Neural progenitor cell (in vitro differentiated cells): ENCODE results near the gene DBP. TPM values are rescaled to one million over a fixed set of nuclear protein-coding genes. Genes with fewer than 3 reads are reported as not detected.

Experiments used
- DNase-seq: peaks from one replicate; pipeline ENCODE4 v3.0.0-alpha.2; 2016; ENCODE audit warnings: low spot score
- H2AFZ ChIP-seq: fragments of 200-600 bp; sonication (generic); replicated peaks from 2 replicates; pipeline ENCODE4 v1.6.1; 2016; ENCODE audit warnings: antibody characterized with exemption
- H3F3A ChIP-seq: fragments of 200-600 bp; sonication (generic); 2 replicates; pipeline ENCODE4 v1.6.1; 2016; ENCODE audit warnings: antibody characterized with exemption, low read depth
- H3K27ac ChIP-seq: fragments of 200-600 bp; sonication (generic); 2 replicates; pipeline ENCODE4 v1.5.1; 2016; ENCODE audit warnings: mild to moderate bottlenecking
- H3K27me3 ChIP-seq: fragments of 200-600 bp; sonication (generic); 2 replicates; pipeline ENCODE4 v1.6.1; 2016; ENCODE audit warnings: mild to moderate bottlenecking, moderate library complexity
- H3K36me3 ChIP-seq: fragments of 200-600 bp; sonication (generic); 2 replicates; pipeline ENCODE4 v1.5.1; 2016
- H3K4me1 ChIP-seq: fragments of 200-600 bp; sonication (generic); 2 replicates; pipeline ENCODE4 v1.6.1; 2016; ENCODE audit warnings: mixed run types
- H3K4me2 ChIP-seq: fragments of 200-600 bp; sonication (generic); 2 replicates; pipeline ENCODE4 v1.6.1; 2016
- H3K4me3 ChIP-seq: fragments of 200-600 bp; sonication (generic); 2 replicates; pipeline ENCODE4 v1.5.1; 2016
- H3K79me2 ChIP-seq: fragments of 200-600 bp; sonication (generic); 2 replicates; pipeline ENCODE4 v1.6.1; 2016; ENCODE audit warnings: low read depth
- H3K9ac ChIP-seq: fragments of 200-600 bp; sonication (generic); 2 replicates; pipeline ENCODE4 v1.6.1; 2016
- H3K9me3 ChIP-seq: fragments of 200-600 bp; sonication (generic); 2 replicates; pipeline ENCODE4 v1.5.1; 2016; ENCODE audit warnings: low read depth
- H4K20me1 ChIP-seq: fragments of 200-600 bp; sonication (generic); 2 replicates; pipeline ENCODE4 v1.6.1; 2016; ENCODE audit warnings: low read depth
- H3K27ac Mint-ChIP-seq: 3 replicates; pipeline ENCODE4 v1.8.0; 2021; ENCODE audit warnings: mixed read lengths
- H3K27me3 Mint-ChIP-seq: 2 replicates; pipeline ENCODE4 v1.8.0; 2022; ENCODE audit warnings: low read depth, mild to moderate bottlenecking, inconsistent platforms, moderate library complexity, mixed read lengths; ENCODE audit not compliant: insufficient read depth
- H3K36me3 Mint-ChIP-seq: 3 replicates; pipeline ENCODE4 v1.8.0; 2021; ENCODE audit warnings: mixed read lengths
- H3K4me1 Mint-ChIP-seq: 3 replicates; pipeline ENCODE4 v1.8.0; 2021; ENCODE audit warnings: mixed read lengths
- H3K4me3 Mint-ChIP-seq: 3 replicates; pipeline ENCODE4 v1.8.0; 2021; ENCODE audit warnings: mild to moderate bottlenecking, moderate library complexity, mixed read lengths
- H3K9me3 Mint-ChIP-seq: 3 replicates; pipeline ENCODE4 v1.8.0; 2020; ENCODE audit warnings: mixed read lengths
- EZH2 ChIP-seq: fragments of 200-600 bp; sonication (generic); IDR thresholded peaks from 2 replicates; pipeline ENCODE4 v1.6.1; 2017; ENCODE audit warnings: antibody characterized with exemption, mild to moderate bottlenecking, moderate library complexity
- EZH2phosphoT487 ChIP-seq: fragments of 200-600 bp; sonication (generic); IDR thresholded peaks from 2 replicates; pipeline ENCODE4 v1.6.1; 2017; ENCODE audit warnings: antibody characterized with exemption
- total RNA-seq: library from RNA; depleted of rRNA; stranded (reverse); fragments of >200 nt; gene quantifications from 2 replicates; pipeline ENCODE4 v1.2.3, GENCODE V29; 2015; ENCODE audit warnings: low replicate concordance
- TF ChIP-seq, protein P1 (sequence below): fragments of 200-600 bp; sonication (generic); IDR thresholded peaks from 2 replicates; pipeline ENCODE4 v1.5.1; 2017; ENCODE audit warnings: antibody characterized with exemption, mild to moderate bottlenecking

Gene DBP
- total RNA-seq, 1 donor from 2014 or later: 7.4 TPM

DNA sequence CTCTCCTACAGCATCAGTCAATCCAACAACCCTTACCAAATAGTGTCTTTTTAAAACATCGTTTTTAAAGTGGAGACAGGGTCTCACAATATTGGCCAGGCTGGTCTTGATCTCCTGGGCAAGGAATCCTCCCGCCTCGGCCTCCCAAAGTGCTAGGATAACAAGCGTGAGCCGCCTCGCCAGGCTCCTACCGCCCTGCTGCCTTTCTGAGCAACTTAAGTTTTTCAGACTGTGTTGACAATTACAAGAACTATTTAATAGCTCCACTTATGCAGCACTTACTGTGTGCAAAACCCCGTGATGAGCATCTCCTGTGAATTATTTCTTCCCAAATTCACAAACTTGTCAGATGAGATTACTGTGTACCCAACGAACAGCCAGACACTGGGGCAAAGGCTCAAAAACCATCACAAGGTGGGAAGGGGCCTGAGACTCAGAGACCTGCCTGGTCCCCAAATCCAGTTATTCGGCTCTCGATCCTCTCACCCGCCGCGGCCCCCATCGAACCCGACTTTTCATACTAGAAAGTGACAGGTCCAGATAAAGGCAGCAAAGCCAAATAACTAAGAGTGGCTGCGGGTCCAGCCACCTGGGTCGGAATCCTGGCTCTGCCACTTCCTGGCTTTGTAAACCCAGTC, 18.8 kb downstream of the DBP start:
- H3K9me3 Mint-ChIP-seq: no peaks in the 10 kb centered on the region
- peaks cover 6% of the 10 kb centered on the region for H3K27me3 Mint-ChIP-seq
- peaks cover 15% of the 10 kb centered on the region for H3K36me3 Mint-ChIP-seq
- Histone ChIP-seq H3K27me3 (no peaks in the 10 kb centered on the region), H3K9ac (peak overlapping the region; percentile 99), H3K4me2 (peak overlapping the region; percentile 95), H3K36me3 (no peaks in the 10 kb centered on the region), H3K79me2 (peaks cover 51% of the 10 kb centered on the region), H4K20me1 (peaks cover 46% of the 10 kb centered on the region), H3K9me3 (no peaks in the 10 kb centered on the region), H3K27ac (peak overlapping the region; percentile 95), H3K4me3 (peak overlapping the region; percentile 83), H2AFZ (no peak overlapping the region), H3K4me1 (peaks cover 49% of the 10 kb centered on the region), H3F3A (peaks cover 66% of the 10 kb centered on the region)
- peak overlapping the region; percentile 98 for H3K4me3 Mint-ChIP-seq
- peak overlapping the region; percentile 97 for H3K27ac Mint-ChIP-seq
- TF ChIP-seq EZH2phosphoT487 (no peak), EZH2 (no peak)
- TF ChIP-seq, protein P1, sequence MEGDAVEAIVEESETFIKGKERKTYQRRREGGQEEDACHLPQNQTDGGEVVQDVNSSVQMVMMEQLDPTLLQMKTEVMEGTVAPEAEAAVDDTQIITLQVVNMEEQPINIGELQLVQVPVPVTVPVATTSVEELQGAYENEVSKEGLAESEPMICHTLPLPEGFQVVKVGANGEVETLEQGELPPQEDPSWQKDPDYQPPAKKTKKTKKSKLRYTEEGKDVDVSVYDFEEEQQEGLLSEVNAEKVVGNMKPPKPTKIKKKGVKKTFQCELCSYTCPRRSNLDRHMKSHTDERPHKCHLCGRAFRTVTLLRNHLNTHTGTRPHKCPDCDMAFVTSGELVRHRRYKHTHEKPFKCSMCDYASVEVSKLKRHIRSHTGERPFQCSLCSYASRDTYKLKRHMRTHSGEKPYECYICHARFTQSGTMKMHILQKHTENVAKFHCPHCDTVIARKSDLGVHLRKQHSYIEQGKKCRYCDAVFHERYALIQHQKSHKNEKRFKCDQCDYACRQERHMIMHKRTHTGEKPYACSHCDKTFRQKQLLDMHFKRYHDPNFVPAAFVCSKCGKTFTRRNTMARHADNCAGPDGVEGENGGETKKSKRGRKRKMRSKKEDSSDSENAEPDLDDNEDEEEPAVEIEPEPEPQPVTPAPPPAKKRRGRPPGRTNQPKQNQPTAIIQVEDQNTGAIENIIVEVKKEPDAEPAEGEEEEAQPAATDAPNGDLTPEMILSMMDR: no peak
- no peak for DNase-seq
- H3K4me1 Mint-ChIP-seq: peaks cover 52% of the 10 kb centered on the region

DNA sequence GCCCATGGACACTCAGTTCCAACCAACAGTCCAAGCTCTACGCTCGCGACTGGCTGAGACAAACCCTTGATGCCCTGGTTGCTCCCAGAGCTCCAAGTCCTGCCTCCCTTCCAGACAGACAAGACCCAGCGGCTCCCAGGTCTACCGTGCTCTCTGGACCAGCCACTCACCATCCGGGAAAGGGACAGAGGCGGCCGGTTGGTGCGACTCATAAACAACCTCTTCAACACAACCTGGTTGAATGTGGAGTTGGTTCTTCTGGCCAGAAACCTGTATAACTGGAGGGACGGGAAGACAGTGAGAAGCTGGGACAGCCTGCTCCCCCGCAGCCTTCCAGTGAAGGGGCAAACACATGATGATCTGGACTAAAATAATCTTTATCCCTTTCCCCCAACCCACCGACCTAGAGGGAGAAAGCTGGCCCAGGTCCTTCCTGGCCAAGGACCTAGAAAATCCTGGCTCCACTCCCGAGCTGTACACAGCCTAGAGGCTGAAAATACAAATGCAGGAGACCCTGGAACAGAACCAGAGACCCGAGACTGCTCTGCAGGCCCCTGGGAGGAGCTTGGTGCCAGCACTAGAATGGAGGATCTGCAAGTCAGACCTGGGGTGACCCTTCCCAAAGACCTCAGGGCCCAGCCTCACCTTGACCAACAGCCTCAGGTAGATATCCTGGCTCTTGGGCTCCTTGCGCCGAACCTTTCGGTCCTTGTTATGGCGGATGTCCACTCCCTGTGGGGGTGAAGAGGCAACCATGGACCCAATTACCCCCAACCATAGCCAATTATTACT, 19.8 kb downstream of the DBP start:
- no peak overlapping the region for H2AFZ ChIP-seq
- H3K27ac ChIP-seq: peak overlapping the region; percentile 62
- Mint-ChIP-seq H3K27me3 (peaks cover 6% of the 10 kb centered on the region), H3K4me1 (peaks cover 46% of the 10 kb centered on the region), H3K4me3 (peak overlapping the region; percentile 98), H3K9me3 (no peaks in the 10 kb centered on the region), H3K27ac (no peak overlapping the region), H3K36me3 (peaks cover 15% of the 10 kb centered on the region)
- no peak for TF ChIP-seq EZH2
- no peak for TF ChIP-seq EZH2phosphoT487
- TF ChIP-seq, protein P1: no peak
- peaks cover 62% of the 10 kb centered on the region for H3F3A ChIP-seq
- peak overlapping the region; percentile 99 for H3K9ac ChIP-seq
- H3K27me3 ChIP-seq: no peaks in the 10 kb centered on the region
- no peak for DNase-seq
- H3K36me3 ChIP-seq: no peaks in the 10 kb centered on the region
- peaks cover 47% of the 10 kb centered on the region for H3K79me2 ChIP-seq
- H4K20me1 ChIP-seq: peaks cover 46% of the 10 kb centered on the region
- peaks cover 46% of the 10 kb centered on the region for H3K4me1 ChIP-seq
- peak overlapping the region; percentile 83 for H3K4me3 ChIP-seq
- no peaks in the 10 kb centered on the region for H3K9me3 ChIP-seq
- H3K4me2 ChIP-seq: peak overlapping the region; percentile 95

DNA sequence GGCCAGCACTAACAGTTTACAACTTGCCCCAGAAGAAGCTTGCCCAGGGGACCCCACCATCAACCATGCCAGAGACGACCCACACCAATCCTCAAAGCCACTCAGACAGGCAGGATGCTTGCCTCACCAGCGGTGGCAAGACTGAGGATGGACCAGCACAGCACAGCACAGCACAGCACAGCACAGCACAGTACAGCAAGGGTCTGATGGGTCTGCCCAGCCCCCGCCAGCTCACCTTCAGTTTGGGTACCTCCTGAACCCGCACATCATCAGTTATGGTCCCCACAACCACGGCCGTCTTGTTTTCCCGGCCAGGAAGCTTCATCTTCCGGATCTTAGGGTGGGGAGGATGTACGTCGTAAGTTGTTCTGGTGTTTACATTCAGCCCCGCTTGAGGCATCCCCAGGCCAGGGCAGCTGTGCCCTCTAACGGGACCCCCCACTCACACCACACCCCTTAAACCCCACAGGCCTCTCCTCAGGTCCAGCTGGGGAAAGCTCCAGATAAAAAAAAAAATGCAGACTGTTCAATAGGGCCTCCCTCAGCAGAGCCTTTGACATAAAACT, 20.6 kb downstream of the DBP start:
- Histone ChIP-seq H3K4me3 (peak overlapping the region; percentile 83), H3K9me3 (no peaks in the 10 kb centered on the region), H3K4me1 (peaks cover 46% of the 10 kb centered on the region), H4K20me1 (peaks cover 46% of the 10 kb centered on the region), H3F3A (peaks cover 62% of the 10 kb centered on the region), H3K9ac (peak overlapping the region; percentile 99), H3K27ac (peak overlapping the region; percentile 62), H3K36me3 (no peaks in the 10 kb centered on the region), H3K79me2 (peaks cover 47% of the 10 kb centered on the region), H3K4me2 (peak overlapping the region; percentile 95), H3K27me3 (no peaks in the 10 kb centered on the region), H2AFZ (no peak overlapping the region)
- no peak overlapping the region for H3K27ac Mint-ChIP-seq
- H3K36me3 Mint-ChIP-seq: peaks cover 15% of the 10 kb centered on the region
- TF ChIP-seq, protein P1: no peak
- no peak for TF ChIP-seq EZH2phosphoT487
- no peak for TF ChIP-seq EZH2
- no peak for DNase-seq
- no peaks in the 10 kb centered on the region for H3K9me3 Mint-ChIP-seq
- H3K4me1 Mint-ChIP-seq: peaks cover 43% of the 10 kb centered on the region
- peaks cover 6% of the 10 kb centered on the region for H3K27me3 Mint-ChIP-seq
- peak overlapping the region; percentile 77 for H3K4me3 Mint-ChIP-seq
